Adrenal gland (tissue), 12 donors: ENCODE measurements around the gene ZBTB40. TPM values are rescaled to one million over a fixed set of nuclear protein-coding genes. Genes with fewer than 3 reads are reported as not detected.

ENCODE experiments used
- DNase-seq, 7 donors: peaks; one replicate each; pipeline ENCODE4 v3.0.0-alpha.2; 2019 to 2020
- H3K27ac ChIP-seq, 5 donors: fragments of 200-600 bp; sonication (generic) in 4 of 5; 1 replicate in 3 of 5; 2 replicates in 2 of 5; pipeline versions ENCODE4 v1.5.1 to v1.8.0; 2016 to 2020; ENCODE audit warnings: mild to moderate bottlenecking in 1 of 5
- H3K27me3 ChIP-seq: fragments of 200-600 bp; 2 replicates; pipeline ENCODE4 v1.8.0; 2021
- H3K36me3 ChIP-seq, 2 donors: fragments of 200-600 bp; replicated peaks in 1 of 2; 1 replicate in 1 of 2; 2 replicates in 1 of 2; pipeline versions ENCODE4 v1.5.1 to v1.8.0; 2018 to 2022
- H3K4me1 ChIP-seq, 2 donors: fragments of 200-600 bp; replicated peaks in 1 of 2; 1 replicate in 1 of 2; 2 replicates in 1 of 2; pipeline versions ENCODE4 v1.5.1 to v1.8.0; 2018 to 2021
- H3K4me3 ChIP-seq, 4 donors: fragments of 200-600 bp; sonication (generic) in 3 of 4; one replicate each; pipeline ENCODE4 v1.5.1; 2016 to 2018
- H3K9me3 ChIP-seq, 3 donors: fragments of 200-600 bp; sonication (generic) in 1 of 3; replicated peaks in 1 of 3; 1 replicate in 2 of 3; 2 replicates in 1 of 3; pipeline versions ENCODE4 v1.5.1 to v1.8.0; 2016 to 2021
- POLR2A ChIP-seq, 2 donors: fragments of 450-650 bp; IDR thresholded peaks; one replicate each; pipeline ENCODE4 v1.6.1; 2017; ENCODE audit warnings: antibody characterized with exemption in 2 of 2, mild to moderate bottlenecking in 2 of 2, moderate library complexity in 1 of 2
- WGBS, 4 donors: extraction: QIAGEN DNeasy Blood & Tissue Kit in 2 of 4; methylation state at CpG; one replicate each; pipeline versions ENCODE4 v1.1.5 to v1.1.7; 2013 to 2017; 5-methylcytosine and 5-hydroxymethylcytosine counted together
- intact Hi-C, 2 donors: fragments of 100-400 bp; cut with DNase I; formaldehyde crosslinking; loops; one replicate each; pipeline versions ENCODE4 v1.14.1 to v1.15.0; 2022 to 2023
- polyA plus RNA-seq, 3 donors: library from polyadenylated mRNA; stranded (reverse); fragments of 200-250 nt in 2 of 3; fragments of 350-450 nt in 1 of 3; fragmentation: Illumina TruSeq in 1 of 3; extraction: RNeasy Lipid Tissue Mini Kit (QIAGEN cat#74804) in 1 of 3; gene quantifications; one replicate each; pipeline ENCODE4 v1.2.3, GENCODE V29; 2013 to 2014
- total RNA-seq, 9 donors: library from RNA; depleted of rRNA in 4 of 9; stranded (reverse); fragments of >200 nt in 4 of 9; fragments of 120-200 nt in 1 of 9; fragmentation: NEBNext Ultra II Directional in 1 of 9; extraction: Animal tissue kit (Norgen Biotek cat#: 25700) in 1 of 9; gene quantifications; one replicate each; pipeline versions ENCODE4 v1.1.0 to v1.2.4, GENCODE V29; 2013 to 2023
- TF ChIP-seq, protein P1 (sequence below), 6 experiments: fragments of 450-650 bp in 4 of 6; fragments of 200-600 bp in 2 of 6; sonication (generic) in 1 of 6; IDR thresholded peaks; 1 replicate in 5 of 6; 2 replicates in 1 of 6; pipeline versions ENCODE4 v1.5.1 to v1.8.0; 2016 to 2021; ENCODE audit warnings: antibody characterized with exemption in 6 of 6, mild to moderate bottlenecking in 2 of 6, moderate library complexity in 1 of 6
- donor health status: healthy with polysubstance abuse.
- donor health status: Bipolar disorder and iron deficiency.
- donor health status: DM: yes; HTN: yes; CAD: no.
- donor health status: DM: no; HTN: no; CAD: no.
- donor health status: DM: no; HTN: no; CAD: no.
- donor health status: DM: yes; HTN: yes; CAD: no.

ZBTB40 gene
- total and polyA plus RNA-seq, 12 donors, result 17.1 to 45.7 (median 27.7) TPM

GRCh38 chr1:22498463-22498862 is 46.8 kb downstream of the ZBTB40 start:
- no peak overlapping the region for H3K27ac ChIP-seq
- intact Hi-C loops, result no loop called here
- peaks cover 15 to 46% of the 10 kb centered on the region in 2 donors for H3K4me1 ChIP-seq
- no peaks in the 10 kb centered on the region for H3K27me3 ChIP-seq
- no peak for TF ChIP-seq POLR2A (IDR thresholded peaks at IDR 0.05)
- TF ChIP-seq, protein P1, sequence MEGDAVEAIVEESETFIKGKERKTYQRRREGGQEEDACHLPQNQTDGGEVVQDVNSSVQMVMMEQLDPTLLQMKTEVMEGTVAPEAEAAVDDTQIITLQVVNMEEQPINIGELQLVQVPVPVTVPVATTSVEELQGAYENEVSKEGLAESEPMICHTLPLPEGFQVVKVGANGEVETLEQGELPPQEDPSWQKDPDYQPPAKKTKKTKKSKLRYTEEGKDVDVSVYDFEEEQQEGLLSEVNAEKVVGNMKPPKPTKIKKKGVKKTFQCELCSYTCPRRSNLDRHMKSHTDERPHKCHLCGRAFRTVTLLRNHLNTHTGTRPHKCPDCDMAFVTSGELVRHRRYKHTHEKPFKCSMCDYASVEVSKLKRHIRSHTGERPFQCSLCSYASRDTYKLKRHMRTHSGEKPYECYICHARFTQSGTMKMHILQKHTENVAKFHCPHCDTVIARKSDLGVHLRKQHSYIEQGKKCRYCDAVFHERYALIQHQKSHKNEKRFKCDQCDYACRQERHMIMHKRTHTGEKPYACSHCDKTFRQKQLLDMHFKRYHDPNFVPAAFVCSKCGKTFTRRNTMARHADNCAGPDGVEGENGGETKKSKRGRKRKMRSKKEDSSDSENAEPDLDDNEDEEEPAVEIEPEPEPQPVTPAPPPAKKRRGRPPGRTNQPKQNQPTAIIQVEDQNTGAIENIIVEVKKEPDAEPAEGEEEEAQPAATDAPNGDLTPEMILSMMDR (IDR thresholded peaks at IDR 0.05), result no peak
- WGBS, 4 donors, result 82 to 100% (median 95%) methylated on average over 2 of the region's 2 CpGs
- H3K4me3 ChIP-seq, result no peak overlapping the region
- no peak for DNase-seq
- H3K9me3 ChIP-seq, result no peaks in the 10 kb centered on the region
- H3K36me3 ChIP-seq, result peaks cover 0 to 3% of the 10 kb centered on the region in 2 donors

GRCh38 chr1:22500058-22500457 is 48.4 kb downstream of the ZBTB40 start:
- no peak overlapping the region for H3K4me3 ChIP-seq
- 43 to 70% (median 68%) methylated on average over 4 of the region's 4 CpGs for WGBS, 4 donors
- TF ChIP-seq, protein P1 (IDR thresholded peaks at IDR 0.05), result peak in 1 of 6 experiments; percentile 5
- no peak for TF ChIP-seq POLR2A (IDR thresholded peaks at IDR 0.05)

DNA sequence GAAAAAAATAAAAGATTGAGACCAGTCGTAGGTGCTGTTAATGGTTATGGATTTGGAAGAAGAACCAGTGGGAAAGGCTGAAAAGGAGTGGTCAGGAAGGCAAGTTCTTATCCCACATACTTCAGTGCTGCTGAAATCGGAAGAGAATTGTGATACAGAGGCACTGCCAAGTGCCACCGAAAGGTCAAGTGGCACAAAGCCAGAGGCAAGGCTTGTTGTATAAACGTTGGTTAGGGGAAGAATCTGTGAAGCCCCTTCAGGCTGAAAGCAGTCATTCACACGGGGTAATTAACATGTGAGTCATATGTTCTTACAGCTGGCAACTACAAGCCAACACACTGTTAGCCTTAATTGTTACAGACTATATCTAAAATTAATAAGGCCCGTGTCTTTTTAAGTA is 48.8 kb downstream of the ZBTB40 start:
- H3K9me3 ChIP-seq, result no peaks in the 10 kb centered on the region
- 20 to 29% (median 26%) methylated on average over 6 of the region's 6 CpGs for WGBS, 4 donors
- H3K27me3 ChIP-seq, result no peaks in the 10 kb centered on the region
- intact Hi-C loops, result loop anchor here in 1 of 2 donors (10.0 kb wide), 1 partner anchor 46 kb away; the partner anchor contains the start of gene ZBTB40
- peak; percentile 49 to 78 (median 68) for DNase-seq
- no peak overlapping the region for H3K4me3 ChIP-seq
- no peak for TF ChIP-seq POLR2A (IDR thresholded peaks at IDR 0.05)
- TF ChIP-seq, protein P1 (IDR thresholded peaks at IDR 0.05), result peak in 1 of 6 experiments; percentile 13
- H3K4me1 ChIP-seq, result peaks cover 20 to 57% of the 10 kb centered on the region in 2 donors
- peak overlapping the region in 4 of 5 donors; percentile 0 to 58 (median 26) for H3K27ac ChIP-seq
- H3K36me3 ChIP-seq, result peaks cover 0 to 3% of the 10 kb centered on the region in 2 donors

More at GRCh38 chr1:22500058-22500457, 48.4 kb downstream of the ZBTB40 start:
- intact Hi-C loops, result loop anchor here in 1 of 2 donors (10.0 kb wide), 1 partner anchor 45 kb away; the partner anchor contains the start of gene ZBTB40
- Histone ChIP-seq H3K27ac (peak overlapping the region in 4 of 5 donors; percentile 0 to 58 (median 26)), H3K36me3 (peaks cover 0 to 3% of the 10 kb centered on the region in 2 donors), H3K27me3 (no peaks in the 10 kb centered on the region), H3K9me3 (no peaks in the 10 kb centered on the region), H3K4me1 (peaks cover 20 to 59% of the 10 kb centered on the region in 2 donors)
- DNase-seq, result no peak

DNA sequence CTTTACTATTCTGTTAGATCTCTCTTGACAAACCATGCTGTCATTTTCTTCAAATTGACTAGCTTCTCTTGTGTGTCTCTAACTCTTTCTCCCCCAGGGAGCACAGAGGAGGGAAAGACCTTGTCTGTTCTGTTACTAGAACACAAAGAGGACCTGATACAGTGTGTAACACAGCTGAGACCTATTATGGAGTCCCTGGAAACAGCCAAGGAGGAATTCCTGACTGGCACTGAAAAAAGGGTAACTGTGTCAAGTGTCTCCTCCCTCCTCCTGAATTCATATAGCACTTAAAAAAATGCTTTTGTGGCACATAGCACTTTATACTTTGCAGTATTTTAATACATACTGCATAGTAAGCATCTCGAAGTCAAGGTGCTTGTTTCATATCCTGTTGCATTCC is 50.6 kb downstream of the ZBTB40 start:
- Histone ChIP-seq H3K36me3 (peaks cover 0 to 20% of the 10 kb centered on the region in 2 donors), H3K9me3 (no peaks in the 10 kb centered on the region), H3K27ac (peak overlapping the region in 2 of 5 donors; percentile 20 to 41), H3K27me3 (no peaks in the 10 kb centered on the region), H3K4me3 (no peak overlapping the region), H3K4me1 (peaks cover 20 to 57% of the 10 kb centered on the region in 2 donors)
- intact Hi-C loops, result loop anchor here in 1 of 2 donors (10.0 kb wide), 1 partner anchor 47 kb away; the partner anchor contains the start of gene ZBTB40
- no peak for DNase-seq
- TF ChIP-seq, protein P1 (IDR thresholded peaks at IDR 0.05), result no peak
- no peak for TF ChIP-seq POLR2A (IDR thresholded peaks at IDR 0.05)
- WGBS, 4 donors, result 80 to 92% (median 88%) methylated on average over 1 of the region's 1 CpG
